Progenitor cell of endocrine pancreas (in vitro differentiated cells): ENCODE data around the gene RNF222. TPM values are rescaled to one million over a fixed set of nuclear protein-coding genes. Genes with fewer than 3 reads are reported as not detected.

Source experiments
- DNase-seq: peaks from one replicate; pipeline ENCODE4 v3.0.0; 2021; ENCODE audit warnings: low spot score; ENCODE audit not compliant: unreplicated experiment
- H3K27ac Mint-ChIP-seq: 2 replicates; pipeline ENCODE4 v1.8.0; 2021; ENCODE audit warnings: mild to moderate bottlenecking, moderate library complexity, mixed read lengths
- H3K27me3 Mint-ChIP-seq: 2 replicates; pipeline ENCODE4 v1.8.0; 2021; ENCODE audit warnings: mixed read lengths
- H3K36me3 Mint-ChIP-seq: 2 replicates; pipeline ENCODE4 v1.8.0; 2022; ENCODE audit warnings: mixed read lengths; ENCODE audit not compliant: insufficient read depth
- H3K4me1 Mint-ChIP-seq: 2 replicates; pipeline ENCODE4 v1.8.0; 2021; ENCODE audit warnings: low read depth, mixed read lengths
- H3K4me3 Mint-ChIP-seq: 2 replicates; pipeline ENCODE4 v1.8.0; 2021; ENCODE audit warnings: low read depth, mild to moderate bottlenecking, moderate library complexity, mixed read lengths
- H3K9me3 Mint-ChIP-seq: 2 replicates; pipeline ENCODE4 v1.8.0; 2021; ENCODE audit warnings: low read depth, mixed read lengths
- CTCF ChIP-seq: fragments of 200-600 bp; sonication (generic); IDR thresholded peaks from one replicate; pipeline ENCODE4 v1.5.0; 2021; ENCODE audit warnings: antibody characterized with exemption, mild to moderate bottlenecking; ENCODE audit not compliant: unreplicated experiment
- total RNA-seq: library from RNA; stranded (reverse); gene quantifications from 2 replicates; pipeline ENCODE4 v1.2.1, GENCODE V29; 2021

Gene RNF222
- total RNA-seq, 1 donor from 2014 or later = not detected

DNA sequence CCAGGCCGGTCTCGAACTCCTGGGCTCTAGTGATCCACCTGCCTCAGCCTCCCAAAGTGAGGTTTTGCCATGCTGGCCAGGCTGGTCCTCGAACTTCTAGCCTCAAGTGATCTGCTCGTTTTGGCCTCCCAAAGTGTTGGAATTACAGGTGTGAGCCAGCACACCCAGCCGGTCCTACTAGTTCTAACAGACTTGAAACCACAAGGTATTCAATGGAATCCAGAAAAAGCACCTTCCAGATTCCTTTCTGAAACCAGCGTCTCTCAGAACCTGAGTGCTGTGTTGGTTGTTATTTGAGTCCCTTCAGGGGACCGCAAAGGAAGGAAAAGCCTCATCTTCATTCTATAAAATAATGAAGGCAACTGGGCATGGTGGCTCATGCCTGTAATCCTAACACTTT lies 25.2 kb downstream of the RNF222 start:
- peaks cover 12% of the 10 kb centered on the region for H3K4me1 Mint-ChIP-seq
- H3K36me3 Mint-ChIP-seq = peaks cover 26% of the 10 kb centered on the region
- no peak overlapping the region for H3K4me3 Mint-ChIP-seq
- no peak for TF ChIP-seq CTCF
- no peaks in the 10 kb centered on the region for H3K9me3 Mint-ChIP-seq
- peak overlapping the region; percentile 69 for H3K27ac Mint-ChIP-seq
- no peak for DNase-seq
- H3K27me3 Mint-ChIP-seq = no peaks in the 10 kb centered on the region

- H3K4me1 Mint-ChIP-seq = peaks cover 11% of the 10 kb centered on the region
- TF ChIP-seq CTCF = no peak
- H3K36me3 Mint-ChIP-seq = peaks cover 24% of the 10 kb centered on the region
- no peak overlapping the region for H3K27ac Mint-ChIP-seq
- no peaks in the 10 kb centered on the region for H3K9me3 Mint-ChIP-seq
- H3K4me3 Mint-ChIP-seq = no peak overlapping the region
- DNase-seq = no peak
- H3K27me3 Mint-ChIP-seq = no peaks in the 10 kb centered on the region
Observed at GRCh38 chr17:8371786-8372185, 25.8 kb downstream of the RNF222 start.

DNA sequence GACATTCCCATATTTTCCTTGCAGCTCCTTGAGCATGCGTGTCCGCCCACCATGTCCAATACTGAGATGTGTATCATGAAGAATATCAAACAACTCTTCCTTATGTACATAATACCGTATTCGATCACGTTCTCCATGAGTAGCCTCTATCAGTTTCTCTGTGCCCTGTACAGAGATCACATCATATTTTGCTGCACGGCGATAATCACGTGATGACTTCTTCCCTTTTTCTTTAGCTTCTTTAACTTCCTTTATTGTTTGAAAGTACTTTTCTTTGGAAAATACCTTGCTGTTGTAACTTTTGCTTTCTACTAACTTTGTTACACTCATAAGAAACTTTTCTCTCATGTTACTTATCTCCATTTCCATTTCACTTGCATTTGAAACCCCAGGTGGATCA lies 27.7 kb downstream of the RNF222 start:
- H3K9me3 Mint-ChIP-seq = no peaks in the 10 kb centered on the region
- no peak overlapping the region for H3K27ac Mint-ChIP-seq
- H3K4me3 Mint-ChIP-seq = no peak overlapping the region
- DNase-seq = no peak
- H3K27me3 Mint-ChIP-seq = no peaks in the 10 kb centered on the region
- peaks cover 22% of the 10 kb centered on the region for H3K36me3 Mint-ChIP-seq
- peaks cover 2% of the 10 kb centered on the region for H3K4me1 Mint-ChIP-seq
- TF ChIP-seq CTCF = no peak

DNA sequence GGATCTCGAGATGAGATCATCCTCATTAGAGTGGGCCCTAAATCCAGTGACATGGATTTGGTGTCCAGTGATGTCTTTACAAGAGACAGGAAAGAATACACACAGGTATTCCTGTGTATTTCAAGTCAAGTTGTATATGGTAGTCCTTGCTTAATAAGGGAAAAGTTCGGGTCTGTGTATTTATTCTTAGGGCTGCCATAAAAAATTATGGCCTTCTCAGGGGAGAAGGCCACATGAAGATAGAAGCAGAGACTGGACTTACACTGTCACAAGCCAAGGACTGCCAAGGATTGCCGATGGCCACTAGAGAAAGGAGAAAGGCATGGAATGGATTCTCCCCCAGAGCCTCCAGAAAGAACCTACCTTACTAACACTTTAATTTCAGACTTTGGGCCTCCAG lies 29.4 kb downstream of the RNF222 start:
- no peaks in the 10 kb centered on the region for H3K9me3 Mint-ChIP-seq
- H3K4me1 Mint-ChIP-seq = no peaks in the 10 kb centered on the region
- no peak for TF ChIP-seq CTCF
- peaks cover 23% of the 10 kb centered on the region for H3K36me3 Mint-ChIP-seq
- H3K27me3 Mint-ChIP-seq = no peaks in the 10 kb centered on the region
- no peak overlapping the region for H3K27ac Mint-ChIP-seq
- DNase-seq = no peak
- H3K4me3 Mint-ChIP-seq = no peak overlapping the region

- H3K9me3 Mint-ChIP-seq = no peaks in the 10 kb centered on the region
- no peaks in the 10 kb centered on the region for H3K27me3 Mint-ChIP-seq
- H3K4me1 Mint-ChIP-seq = peaks cover 2% of the 10 kb centered on the region
- no peak overlapping the region for H3K27ac Mint-ChIP-seq
- peaks cover 22% of the 10 kb centered on the region for H3K36me3 Mint-ChIP-seq
- H3K4me3 Mint-ChIP-seq = no peak overlapping the region
- no peak for DNase-seq
- TF ChIP-seq CTCF = no peak
Observed at GRCh38 chr17:8366231-8366630, 31.4 kb downstream of the RNF222 start.
